Stimulated activated memory B cell treated with anti-CD40 and anti-IgM and Interleukin-4, amounts not matched to agents 10 μg/mL and 1 μg/mL and 100 μg/mL, for 72 hours (primary cell): ENCODE results near the gene ACVR1B.

ENCODE experiments used
- ATAC-seq: fragments of 150-1000 bp; cut with Tn5 transposase; 2 replicates; pipeline ENCODE4 v1.10.0; 2021
- H3K27ac Mint-ChIP-seq: one replicate; pipeline ENCODE4 v1.8.0; 2022; ENCODE audit warnings: mild to moderate bottlenecking, mixed read lengths
- H3K27me3 Mint-ChIP-seq: one replicate; pipeline ENCODE4 v1.8.0; 2022; ENCODE audit warnings: mixed read lengths
- H3K36me3 Mint-ChIP-seq: one replicate; pipeline ENCODE4 v1.8.0; 2022; ENCODE audit warnings: mixed read lengths
- H3K4me1 Mint-ChIP-seq: one replicate; pipeline ENCODE4 v1.8.0; 2022; ENCODE audit warnings: mixed read lengths
- H3K4me3 Mint-ChIP-seq: one replicate; pipeline ENCODE4 v1.8.0; 2022; ENCODE audit warnings: mild to moderate bottlenecking, moderate library complexity, mixed read lengths
- H3K9me3 Mint-ChIP-seq: one replicate; pipeline ENCODE4 v1.8.0; 2022; ENCODE audit warnings: mixed read lengths

ACVR1B gene

DNA sequence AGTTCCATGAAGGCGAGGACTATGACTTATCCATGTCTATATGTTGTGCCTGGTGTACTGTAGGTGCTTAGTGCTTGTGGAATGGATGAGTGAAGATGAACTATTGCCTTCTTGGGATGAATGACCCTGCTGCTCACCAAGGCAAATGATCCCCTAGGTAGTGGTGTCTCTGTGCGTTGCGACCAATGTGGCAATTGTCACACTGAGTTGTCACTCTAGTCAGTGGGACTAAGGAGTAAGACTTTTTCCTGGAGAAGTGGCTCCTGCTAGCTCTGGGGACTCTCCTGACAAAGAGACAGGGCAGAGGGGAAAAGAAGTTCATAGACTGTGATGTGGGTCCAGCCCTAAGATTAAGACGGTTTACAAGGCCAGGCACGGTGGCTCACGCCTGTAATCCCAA, 3.4 kb upstream of the ACVR1B start:
- peaks cover 38% of the 10 kb centered on the region for H3K27me3 Mint-ChIP-seq
- no peak for ATAC-seq
- H3K27ac Mint-ChIP-seq = no peak overlapping the region
- peaks cover 11% of the 10 kb centered on the region for H3K9me3 Mint-ChIP-seq
- H3K36me3 Mint-ChIP-seq = peaks cover 15% of the 10 kb centered on the region
- H3K4me1 Mint-ChIP-seq = peaks cover 16% of the 10 kb centered on the region
- H3K4me3 Mint-ChIP-seq = no peak overlapping the region

DNA sequence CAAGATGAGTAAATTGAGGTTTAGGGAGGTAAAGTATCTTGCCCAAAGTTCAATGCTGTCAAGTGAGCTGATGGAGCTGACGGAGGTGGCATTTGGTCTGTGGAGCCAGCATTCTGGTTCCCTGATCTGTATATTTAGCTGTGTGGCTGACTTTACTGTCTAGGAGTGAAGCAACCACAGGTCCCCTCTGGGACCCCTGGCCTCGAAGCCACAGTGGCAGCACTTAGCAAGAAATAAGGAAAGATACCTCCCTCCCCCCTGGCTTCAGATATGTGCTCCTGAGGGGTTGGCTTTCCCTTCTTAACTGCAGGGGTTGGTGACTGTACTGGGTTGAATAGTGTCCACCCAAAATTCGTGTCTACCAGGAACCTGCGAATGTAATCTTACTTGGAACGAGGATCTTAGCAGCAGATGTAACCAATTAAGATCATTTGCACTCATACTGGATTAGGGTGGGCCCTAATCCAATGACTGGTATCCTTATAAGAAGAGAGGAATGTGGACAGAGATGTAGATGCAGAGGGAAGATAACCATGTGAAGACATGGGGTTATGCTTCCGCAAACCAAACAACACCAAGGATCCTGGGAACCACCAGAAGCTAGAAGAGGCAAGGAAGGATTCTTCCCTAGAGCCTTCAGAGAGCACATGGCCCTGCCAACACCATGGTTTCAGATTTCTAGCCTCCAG, 2.0 kb upstream of the ACVR1B start:
- H3K4me3 Mint-ChIP-seq = no peak overlapping the region
- peaks cover 9% of the 10 kb centered on the region for H3K36me3 Mint-ChIP-seq
- H3K4me1 Mint-ChIP-seq = peaks cover 25% of the 10 kb centered on the region
- H3K27me3 Mint-ChIP-seq = peaks cover 24% of the 10 kb centered on the region
- ATAC-seq = no peak
- H3K9me3 Mint-ChIP-seq = peaks cover 4% of the 10 kb centered on the region
- H3K27ac Mint-ChIP-seq = no peak overlapping the region

DNA sequence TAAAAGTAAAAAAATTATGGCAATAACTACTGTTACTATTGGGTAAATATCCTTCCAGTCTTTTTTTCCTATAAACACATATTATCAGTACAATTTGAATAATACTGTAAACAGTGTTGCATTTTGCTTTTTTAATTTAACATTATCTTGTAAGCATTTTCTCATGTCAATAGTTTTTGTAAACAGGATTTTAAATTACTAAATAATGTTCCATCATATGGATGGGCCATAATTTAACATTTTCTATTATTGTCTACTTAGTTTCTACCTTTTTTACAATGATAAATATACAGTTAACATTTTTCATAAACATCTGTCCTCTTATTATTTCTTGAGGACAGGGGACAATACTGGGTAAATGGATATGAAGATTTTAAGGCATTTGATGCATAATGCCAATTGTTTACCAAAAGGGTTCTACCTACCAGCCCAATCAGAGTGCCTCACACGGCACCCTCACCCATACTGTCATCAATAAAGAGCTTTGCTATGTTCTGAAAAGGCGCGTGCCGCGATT, 759 bp upstream of the ACVR1B start:
- H3K27me3 Mint-ChIP-seq = peaks cover 17% of the 10 kb centered on the region
- peak overlapping the region; percentile 96 for H3K4me3 Mint-ChIP-seq
- no peaks in the 10 kb centered on the region for H3K36me3 Mint-ChIP-seq
- H3K27ac Mint-ChIP-seq = peak overlapping the region; percentile 82
- H3K9me3 Mint-ChIP-seq = no peaks in the 10 kb centered on the region
- ATAC-seq = no peak
- H3K4me1 Mint-ChIP-seq = peaks cover 25% of the 10 kb centered on the region

DNA sequence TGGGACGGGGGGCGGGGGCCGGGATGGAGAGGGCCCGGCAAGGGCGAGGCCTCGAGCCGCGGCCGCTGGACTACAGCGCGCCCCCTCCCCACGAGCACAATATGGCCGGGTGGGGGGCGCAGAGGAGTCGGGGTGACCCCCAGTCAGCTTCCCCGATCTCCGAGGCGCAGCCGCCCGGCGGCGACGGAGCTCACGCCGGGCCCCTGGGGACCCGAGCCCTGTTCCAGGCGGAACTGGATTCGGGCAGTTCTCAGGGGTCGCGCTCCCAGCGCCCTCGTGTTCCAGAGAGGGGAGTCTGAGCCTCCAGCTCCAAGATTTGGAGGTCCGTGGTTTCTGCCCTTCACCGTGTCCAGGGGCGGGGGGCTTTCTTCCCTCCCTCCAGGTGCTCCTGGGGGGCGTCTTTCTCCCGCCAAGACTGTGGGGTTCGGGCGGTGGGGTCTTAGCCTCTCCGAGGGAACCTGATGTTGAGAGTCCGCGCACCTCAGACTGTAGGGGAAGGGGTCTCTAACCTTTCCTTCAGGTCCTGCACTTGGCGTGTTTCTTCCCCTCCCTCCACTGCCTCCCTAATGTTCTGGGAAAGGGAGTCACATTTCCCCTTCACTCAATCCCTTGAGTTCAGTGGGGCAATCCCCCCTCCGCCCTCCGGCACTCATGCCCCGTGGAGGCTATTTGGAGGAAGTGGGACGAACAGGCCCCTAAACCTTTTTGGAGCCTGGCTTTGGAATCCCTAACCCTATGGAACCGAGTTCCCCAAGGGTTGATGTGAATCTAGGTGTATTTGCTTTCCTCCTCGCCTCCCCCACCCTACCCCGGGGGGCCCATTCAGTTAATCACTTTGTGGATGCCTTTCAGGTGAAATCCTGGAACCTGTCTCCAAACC, 584 bp downstream of the ACVR1B start:
- Mint-ChIP-seq H3K36me3 (no peaks in the 10 kb centered on the region), H3K9me3 (no peaks in the 10 kb centered on the region), H3K4me1 (peaks cover 25% of the 10 kb centered on the region), H3K27me3 (peaks cover 15% of the 10 kb centered on the region), H3K27ac (peak overlapping the region; percentile 33), H3K4me3 (peak overlapping the region; percentile 69)
- no peak for ATAC-seq

DNA sequence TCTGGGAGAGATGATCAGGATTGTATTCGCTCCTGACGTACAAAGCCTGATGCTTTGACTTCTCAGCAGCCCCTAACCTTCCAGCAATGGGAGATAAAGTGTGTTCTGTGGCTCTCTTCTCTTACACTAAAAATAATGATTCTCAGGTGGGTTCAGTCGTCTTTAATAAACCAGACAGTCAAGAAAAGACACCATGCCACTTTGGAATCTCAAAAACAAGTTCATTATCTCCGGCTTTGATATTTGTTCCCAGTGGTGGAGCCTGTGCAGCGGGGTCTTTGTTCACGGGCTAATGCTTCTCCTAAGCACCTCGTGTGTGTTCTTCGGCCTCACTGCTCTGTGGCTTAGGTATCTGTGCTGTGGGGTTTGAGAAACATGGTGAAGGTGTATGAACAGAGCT, 1.6 kb downstream of the ACVR1B start:
- Mint-ChIP-seq H3K9me3 (no peaks in the 10 kb centered on the region), H3K36me3 (no peaks in the 10 kb centered on the region), H3K27ac (peak overlapping the region; percentile 33), H3K4me3 (peak overlapping the region; percentile 53), H3K4me1 (peaks cover 25% of the 10 kb centered on the region), H3K27me3 (peaks cover 5% of the 10 kb centered on the region)
- no peak for ATAC-seq

DNA sequence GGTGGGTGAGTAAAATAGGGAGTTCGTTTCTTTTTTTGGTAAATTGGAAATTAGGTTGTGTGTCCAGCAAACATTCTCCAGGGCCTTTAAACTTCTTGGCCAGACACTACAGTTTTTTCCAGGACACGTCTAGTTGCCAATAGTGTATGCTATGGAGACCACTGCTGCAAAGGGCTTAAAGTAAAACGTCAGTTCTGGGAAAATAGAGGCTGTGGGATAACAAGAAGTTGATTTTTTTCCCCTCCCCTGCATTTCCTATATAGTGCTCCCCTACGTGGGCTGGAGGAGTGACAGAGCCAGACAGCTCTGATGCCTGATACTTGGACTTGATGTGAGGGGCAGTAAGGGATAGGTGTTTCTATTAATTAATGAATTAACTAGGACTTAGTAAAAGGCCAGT, 2.4 kb downstream of the ACVR1B start:
- no peak for ATAC-seq
- Mint-ChIP-seq H3K27me3 (no peaks in the 10 kb centered on the region), H3K4me1 (peaks cover 25% of the 10 kb centered on the region), H3K4me3 (no peak overlapping the region), H3K27ac (no peak overlapping the region), H3K9me3 (no peaks in the 10 kb centered on the region), H3K36me3 (no peaks in the 10 kb centered on the region)

DNA sequence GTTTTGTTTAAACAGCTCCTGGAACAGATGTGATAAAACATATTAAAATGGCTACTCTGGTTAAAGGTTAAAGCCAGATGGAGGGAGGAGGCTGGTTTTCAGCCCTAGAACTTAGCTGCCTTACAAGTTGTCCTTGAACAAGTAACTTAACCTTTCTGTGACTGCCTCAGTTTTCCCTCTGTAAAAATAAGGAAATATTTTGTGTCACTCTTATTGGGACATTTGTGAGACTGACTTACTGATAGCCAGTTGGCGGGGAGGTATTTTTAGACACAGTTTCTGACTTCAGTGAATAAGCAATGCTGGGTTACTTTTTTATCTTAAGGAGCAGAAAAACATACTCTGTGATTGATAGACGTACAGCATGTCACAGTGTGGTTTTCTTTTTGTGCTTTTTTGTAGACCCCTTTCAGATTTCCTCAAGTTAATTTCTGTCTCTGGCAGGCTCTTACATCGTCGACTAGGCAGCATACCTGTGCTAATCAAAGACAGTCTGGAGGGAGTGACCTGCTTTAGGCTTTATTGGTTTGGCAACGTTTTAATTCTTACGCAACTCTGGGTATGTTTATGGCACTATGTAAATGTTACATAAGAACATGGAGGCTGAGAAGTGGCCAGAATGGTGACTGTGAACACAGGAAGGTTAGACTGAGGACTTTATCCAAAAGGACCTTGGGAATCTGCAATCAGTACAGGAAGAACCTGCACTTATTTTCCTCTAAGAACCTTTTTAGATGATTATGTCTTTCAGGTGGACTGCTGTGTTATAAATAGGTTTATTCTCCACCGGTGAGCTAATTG, 3.3 kb downstream of the ACVR1B start:
- no peak overlapping the region for H3K27ac Mint-ChIP-seq

DNA sequence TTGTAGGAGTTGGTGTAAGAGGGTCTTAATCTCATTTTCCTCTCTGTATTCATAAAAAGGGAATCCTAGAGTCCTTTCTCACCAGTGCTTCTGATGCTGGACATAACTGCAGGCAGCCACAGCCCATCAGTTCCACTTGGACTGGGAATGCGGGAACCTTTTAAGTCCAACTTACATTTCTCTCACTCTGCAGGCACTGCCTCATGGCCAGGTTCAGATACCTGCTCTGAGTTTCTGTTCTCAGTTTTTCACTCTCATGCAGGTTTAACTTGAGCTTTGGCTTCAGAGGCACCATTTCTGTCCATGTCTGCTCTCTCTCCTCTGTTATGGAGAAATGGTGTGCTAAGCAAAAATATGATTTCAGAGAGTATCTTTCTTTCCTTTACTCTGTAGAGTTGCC, 4.2 kb downstream of the ACVR1B start:
- peaks cover 25% of the 10 kb centered on the region for H3K4me1 Mint-ChIP-seq

More for the DNA sequence above, 3.3 kb downstream of the ACVR1B start:
- H3K36me3 Mint-ChIP-seq = peaks cover 7% of the 10 kb centered on the region
- no peaks in the 10 kb centered on the region for H3K27me3 Mint-ChIP-seq
- no peaks in the 10 kb centered on the region for H3K9me3 Mint-ChIP-seq
- H3K4me3 Mint-ChIP-seq = no peak overlapping the region
- H3K4me1 Mint-ChIP-seq = peaks cover 25% of the 10 kb centered on the region
- ATAC-seq = no peak

DNA sequence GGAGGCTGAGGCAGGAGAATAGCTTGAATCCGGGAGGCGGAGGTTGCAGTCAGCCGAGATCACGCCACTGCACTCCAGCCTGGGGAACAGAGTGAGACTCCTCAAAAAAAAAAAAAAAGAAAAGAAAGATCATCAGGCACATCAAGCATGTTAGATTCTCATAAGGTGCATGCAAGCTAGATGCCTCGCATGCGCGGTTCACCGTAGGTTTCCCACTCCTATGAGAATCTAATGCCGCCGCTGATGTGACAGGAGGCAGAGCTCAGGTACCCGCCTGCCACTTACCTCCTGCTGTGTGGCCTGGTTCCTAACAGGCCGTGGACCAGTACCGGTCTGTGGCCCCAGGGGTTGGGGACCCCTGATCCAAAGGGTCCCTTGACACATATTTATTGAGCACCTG, 7.0 kb downstream of the ACVR1B start:
- Mint-ChIP-seq H3K27me3 (no peaks in the 10 kb centered on the region), H3K9me3 (no peaks in the 10 kb centered on the region), H3K27ac (no peak overlapping the region), H3K4me3 (no peak overlapping the region), H3K4me1 (peaks cover 4% of the 10 kb centered on the region), H3K36me3 (peaks cover 10% of the 10 kb centered on the region)
- ATAC-seq = no peak

More for the DNA sequence above, 4.2 kb downstream of the ACVR1B start:
- Mint-ChIP-seq H3K27me3 (no peaks in the 10 kb centered on the region), H3K36me3 (peaks cover 10% of the 10 kb centered on the region), H3K27ac (no peak overlapping the region), H3K4me3 (no peak overlapping the region), H3K9me3 (no peaks in the 10 kb centered on the region)
- ATAC-seq = no peak

DNA sequence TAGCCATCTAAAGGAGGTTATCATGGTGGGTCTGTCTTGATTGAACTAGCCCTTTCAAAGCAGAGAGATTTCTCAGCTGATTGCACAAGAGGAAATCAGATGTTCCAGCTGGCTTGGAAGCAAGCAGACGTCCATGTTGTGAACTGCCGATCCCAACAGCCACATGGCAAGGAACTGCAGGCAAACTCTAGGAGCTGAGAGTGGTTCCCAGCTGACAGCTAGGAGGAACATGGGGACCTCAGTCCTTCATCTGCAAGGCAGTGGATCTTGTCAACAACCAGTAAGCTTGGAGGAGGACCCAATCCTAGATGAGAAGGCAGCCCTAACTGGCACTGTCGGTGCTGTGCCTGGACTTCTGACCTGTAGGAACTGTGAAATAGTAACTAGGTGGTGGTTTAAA, 7.7 kb downstream of the ACVR1B start:
- Mint-ChIP-seq H3K27me3 (no peaks in the 10 kb centered on the region), H3K4me3 (no peak overlapping the region), H3K9me3 (no peaks in the 10 kb centered on the region), H3K4me1 (no peaks in the 10 kb centered on the region), H3K27ac (no peak overlapping the region), H3K36me3 (peaks cover 10% of the 10 kb centered on the region)
- no peak for ATAC-seq

DNA sequence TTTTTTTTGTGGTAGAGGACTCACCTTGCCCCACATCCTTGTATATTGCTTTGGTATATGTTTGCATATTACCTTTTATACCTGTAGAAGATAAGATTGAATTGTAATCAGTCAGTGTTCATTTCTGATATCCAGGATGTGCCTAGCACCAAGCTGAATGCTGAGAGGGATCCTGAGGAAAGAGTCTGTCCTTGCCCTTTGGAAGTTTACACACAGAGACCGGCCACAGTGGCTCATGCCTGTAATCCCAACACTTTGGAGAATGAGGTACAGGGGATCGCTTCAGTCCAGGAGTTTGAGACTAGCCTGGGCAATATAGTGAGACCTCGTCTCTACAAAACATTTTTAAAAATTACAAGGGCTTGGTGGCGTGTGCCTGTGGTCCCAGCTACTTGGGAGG, 8.4 kb downstream of the ACVR1B start:
- no peak overlapping the region for H3K4me3 Mint-ChIP-seq
- H3K4me1 Mint-ChIP-seq = no peaks in the 10 kb centered on the region
- no peak for ATAC-seq
- H3K27ac Mint-ChIP-seq = no peak overlapping the region
- no peaks in the 10 kb centered on the region for H3K27me3 Mint-ChIP-seq
- no peaks in the 10 kb centered on the region for H3K9me3 Mint-ChIP-seq
- peaks cover 16% of the 10 kb centered on the region for H3K36me3 Mint-ChIP-seq

DNA sequence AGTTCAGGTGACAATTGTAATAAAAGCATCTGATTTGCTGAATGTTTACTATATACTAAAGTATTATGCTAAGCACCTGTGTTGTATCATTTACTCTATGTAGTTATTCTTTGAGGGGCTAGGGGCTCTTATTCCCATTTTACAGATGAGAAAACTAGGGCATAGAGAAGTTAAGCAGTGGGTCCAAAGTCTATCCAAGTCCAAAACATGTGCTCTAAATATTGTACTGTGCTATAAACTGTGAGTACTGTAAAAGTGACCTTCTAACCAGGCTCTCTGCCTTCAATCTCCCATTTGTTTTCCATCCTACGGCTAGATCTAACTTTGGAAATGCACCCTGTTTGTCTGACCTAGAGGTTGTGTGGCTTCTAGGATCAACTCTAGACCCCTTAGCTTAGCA, 9.0 kb downstream of the ACVR1B start:
- Mint-ChIP-seq H3K27ac (no peak overlapping the region), H3K4me1 (no peaks in the 10 kb centered on the region), H3K9me3 (no peaks in the 10 kb centered on the region), H3K4me3 (no peak overlapping the region), H3K27me3 (no peaks in the 10 kb centered on the region), H3K36me3 (peaks cover 16% of the 10 kb centered on the region)
- ATAC-seq = no peak

DNA sequence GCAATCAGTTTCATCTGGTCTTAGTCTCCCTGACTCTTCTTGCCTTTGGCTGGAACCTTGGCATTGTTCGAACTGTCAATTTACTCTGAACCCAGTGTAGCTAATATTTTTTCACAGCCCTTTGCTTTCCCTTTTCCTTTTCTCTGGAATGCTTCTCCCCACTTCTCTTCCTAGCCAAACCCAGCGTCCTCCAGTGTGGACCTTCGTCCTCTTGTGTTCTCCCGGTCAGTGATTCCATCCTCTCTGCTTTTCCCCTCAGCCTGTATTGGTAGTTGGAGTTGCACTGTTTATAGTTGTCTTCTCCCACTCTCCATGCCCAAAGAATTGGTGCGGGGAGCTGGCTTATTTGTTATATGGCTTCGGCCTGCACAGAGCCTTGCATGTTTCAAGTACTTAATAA, 9.4 kb downstream of the ACVR1B start:
- H3K9me3 Mint-ChIP-seq = no peaks in the 10 kb centered on the region
- no peak for ATAC-seq
- no peaks in the 10 kb centered on the region for H3K4me1 Mint-ChIP-seq
- H3K27ac Mint-ChIP-seq = no peak overlapping the region
- H3K27me3 Mint-ChIP-seq = no peaks in the 10 kb centered on the region
- H3K36me3 Mint-ChIP-seq = peaks cover 16% of the 10 kb centered on the region
- H3K4me3 Mint-ChIP-seq = no peak overlapping the region

DNA sequence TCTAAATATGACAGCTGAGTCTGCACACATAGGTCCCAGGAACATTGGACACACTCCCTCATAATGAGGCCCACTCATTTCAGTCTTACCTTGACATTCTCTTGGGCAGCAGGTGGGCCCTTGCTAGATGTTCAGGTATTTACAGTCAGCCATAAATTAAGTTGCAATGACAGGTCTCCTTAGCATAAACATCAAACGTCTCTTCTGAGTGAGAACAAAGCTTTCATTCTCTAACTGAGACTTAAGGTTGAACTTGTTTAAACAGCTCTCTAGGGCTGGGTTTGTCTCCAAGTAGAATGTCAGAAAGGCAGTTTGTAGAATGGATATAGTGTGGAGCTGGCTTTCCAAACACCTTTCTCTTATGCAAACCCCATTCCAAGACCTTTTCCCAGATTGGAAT, 10.3 kb downstream of the ACVR1B start:
- no peak for ATAC-seq
- peaks cover 16% of the 10 kb centered on the region for H3K36me3 Mint-ChIP-seq
- no peak overlapping the region for H3K27ac Mint-ChIP-seq

DNA sequence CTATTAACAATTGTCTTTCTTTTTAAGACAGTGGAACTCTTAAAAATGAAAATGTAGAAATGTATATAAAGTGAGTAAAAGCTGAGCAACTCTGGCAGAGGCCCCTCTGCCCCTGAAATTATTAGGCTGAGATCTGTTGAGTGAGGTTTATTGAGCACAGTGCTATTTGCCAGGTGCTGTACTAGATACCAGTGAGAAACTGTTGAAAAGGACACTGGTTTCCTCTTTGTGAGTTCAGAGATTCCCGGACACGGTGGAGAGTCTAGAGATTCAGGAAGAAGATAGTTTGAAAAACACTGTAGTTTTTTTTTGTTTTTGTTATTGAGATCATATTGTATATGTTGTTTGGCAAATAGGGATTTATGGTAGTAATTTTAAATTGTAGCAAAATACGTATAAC, 11.2 kb downstream of the ACVR1B start:
- Mint-ChIP-seq H3K9me3 (no peaks in the 10 kb centered on the region), H3K27ac (no peak overlapping the region), H3K4me3 (no peak overlapping the region), H3K36me3 (peaks cover 16% of the 10 kb centered on the region), H3K27me3 (no peaks in the 10 kb centered on the region), H3K4me1 (no peaks in the 10 kb centered on the region)
- ATAC-seq = no peak

More for the DNA sequence above, 10.3 kb downstream of the ACVR1B start:
- H3K4me3 Mint-ChIP-seq = no peak overlapping the region
- H3K4me1 Mint-ChIP-seq = no peaks in the 10 kb centered on the region
- no peaks in the 10 kb centered on the region for H3K9me3 Mint-ChIP-seq
- H3K27me3 Mint-ChIP-seq = no peaks in the 10 kb centered on the region
